ENCODE results near the gene BPTF.

DNA sequence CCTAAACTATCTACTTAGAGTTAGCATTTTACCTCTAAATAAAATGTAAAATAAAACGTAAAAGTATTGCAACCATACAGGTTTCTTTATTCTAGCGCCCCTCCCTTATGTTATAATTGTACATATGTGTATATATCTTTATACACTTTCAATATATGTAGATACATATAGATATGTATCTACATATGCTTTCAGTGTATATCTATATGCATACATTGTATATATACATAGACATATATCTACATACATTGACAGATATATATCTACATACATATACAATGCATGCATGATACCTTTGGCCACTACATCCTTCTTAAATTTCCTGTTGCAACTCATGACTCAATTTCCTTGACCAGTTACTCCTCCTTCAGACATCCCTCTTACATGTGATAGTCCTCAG, 16.7 kb downstream of the BPTF start:
- TF ChIP-seq CTCF (IDR thresholded peaks at IDR 0.05) (no peak), ZFX (IDR thresholded peaks at IDR 0.05; ENCODE audit: borderline replicate concordance) (no peak)

Data from 22Rv1 (cell line).